ENCODE measurements around the gene MGAT4D.

DNA sequence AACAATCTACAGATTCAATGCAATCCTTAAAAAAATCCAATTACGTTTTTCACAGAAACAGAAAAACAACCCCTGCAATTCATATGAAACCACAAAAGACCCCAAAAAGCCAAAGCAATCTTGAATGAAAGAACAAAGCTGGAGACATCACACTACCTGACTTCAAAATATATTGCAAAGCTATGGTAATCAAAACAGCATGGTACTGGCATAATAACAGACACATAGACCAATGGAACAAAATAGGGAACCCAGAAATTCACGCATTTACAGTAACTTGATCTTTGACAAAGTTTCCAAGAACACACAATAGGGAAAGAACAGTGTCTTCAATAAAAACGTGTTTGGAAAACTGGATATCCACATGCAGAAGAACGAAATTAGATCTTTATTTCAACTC is 14.6 kb downstream of the MGAT4D start:
- TF ChIP-seq, protein P1, sequence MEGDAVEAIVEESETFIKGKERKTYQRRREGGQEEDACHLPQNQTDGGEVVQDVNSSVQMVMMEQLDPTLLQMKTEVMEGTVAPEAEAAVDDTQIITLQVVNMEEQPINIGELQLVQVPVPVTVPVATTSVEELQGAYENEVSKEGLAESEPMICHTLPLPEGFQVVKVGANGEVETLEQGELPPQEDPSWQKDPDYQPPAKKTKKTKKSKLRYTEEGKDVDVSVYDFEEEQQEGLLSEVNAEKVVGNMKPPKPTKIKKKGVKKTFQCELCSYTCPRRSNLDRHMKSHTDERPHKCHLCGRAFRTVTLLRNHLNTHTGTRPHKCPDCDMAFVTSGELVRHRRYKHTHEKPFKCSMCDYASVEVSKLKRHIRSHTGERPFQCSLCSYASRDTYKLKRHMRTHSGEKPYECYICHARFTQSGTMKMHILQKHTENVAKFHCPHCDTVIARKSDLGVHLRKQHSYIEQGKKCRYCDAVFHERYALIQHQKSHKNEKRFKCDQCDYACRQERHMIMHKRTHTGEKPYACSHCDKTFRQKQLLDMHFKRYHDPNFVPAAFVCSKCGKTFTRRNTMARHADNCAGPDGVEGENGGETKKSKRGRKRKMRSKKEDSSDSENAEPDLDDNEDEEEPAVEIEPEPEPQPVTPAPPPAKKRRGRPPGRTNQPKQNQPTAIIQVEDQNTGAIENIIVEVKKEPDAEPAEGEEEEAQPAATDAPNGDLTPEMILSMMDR (IDR thresholded peaks at IDR 0.05): no peak
- TF ChIP-seq POLR2A (IDR thresholded peaks at IDR 0.05): no peak
